SK-N-MC (cell line): Measurements from ENCODE around the gene INPP5A.

ENCODE experiments used
- EZH2 ChIP-seq: fragments of 200-600 bp; sonication (generic); IDR thresholded peaks from one replicate; pipeline ENCODE4 v1.6.1; 2017; ENCODE audit warnings: antibody characterized with exemption
- POLR2AphosphoS5 ChIP-seq: IDR thresholded peaks from 2 replicates; pipeline ENCODE4 v1.6.1; 2012; ENCODE audit warnings: mild to moderate bottlenecking, low read depth, low read length, borderline replicate concordance

DNA sequence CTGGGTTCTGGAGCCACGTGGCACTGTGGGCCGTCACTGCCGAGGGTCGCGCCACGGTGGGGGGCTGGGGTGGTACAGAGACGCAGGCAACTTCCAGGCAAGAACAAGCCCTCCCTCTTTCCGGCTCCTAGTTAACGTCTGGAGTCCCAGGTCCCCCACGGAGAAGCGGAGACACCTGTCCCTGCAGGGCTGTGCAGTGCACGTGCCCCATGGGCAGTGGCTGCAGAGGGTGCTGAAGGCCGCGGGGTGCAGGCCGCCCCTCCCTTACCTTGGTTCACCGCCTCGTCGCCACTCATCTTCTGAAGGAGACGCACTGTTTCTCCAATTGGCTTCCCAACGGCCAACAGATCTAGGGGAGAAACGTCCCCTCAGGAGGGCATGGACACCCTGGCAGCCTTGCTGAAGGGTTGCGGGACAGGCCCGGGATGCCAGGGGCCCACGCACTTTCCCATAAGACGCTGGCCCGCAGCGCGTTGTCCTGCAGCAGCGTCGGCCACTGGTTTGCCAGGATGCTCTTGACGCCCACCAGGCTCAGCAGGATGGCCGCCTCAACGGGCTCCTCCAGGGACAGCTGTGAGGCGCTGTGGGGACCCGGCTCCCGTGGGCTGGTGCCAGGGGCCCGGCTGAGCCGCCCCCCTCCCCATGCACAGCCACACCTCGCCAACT, 272.7 kb downstream of the INPP5A start:
- TF ChIP-seq EZH2 (no peak), POLR2AphosphoS5 (no peak)
